Breast epithelium (tissue), 3 donors: ENCODE data around the gene LYPD4.

Experiments
- POLR2AphosphoS5 ChIP-seq, 3 donors: sonication (generic); formaldehyde crosslinking; IDR thresholded peaks; one replicate each; pipeline ENCODE4 v1.6.1; 2017; ENCODE audit warnings: antibody characterized with exemption in 3 of 3
- TF ChIP-seq, protein P1 (sequence below), 3 donors: fragments of 450-650 bp; IDR thresholded peaks; one replicate each; pipeline ENCODE4 v1.5.1; 2016 to 2017; ENCODE audit warnings: antibody characterized with exemption in 3 of 3, mild to moderate bottlenecking in 3 of 3, moderate library complexity in 3 of 3

DNA sequence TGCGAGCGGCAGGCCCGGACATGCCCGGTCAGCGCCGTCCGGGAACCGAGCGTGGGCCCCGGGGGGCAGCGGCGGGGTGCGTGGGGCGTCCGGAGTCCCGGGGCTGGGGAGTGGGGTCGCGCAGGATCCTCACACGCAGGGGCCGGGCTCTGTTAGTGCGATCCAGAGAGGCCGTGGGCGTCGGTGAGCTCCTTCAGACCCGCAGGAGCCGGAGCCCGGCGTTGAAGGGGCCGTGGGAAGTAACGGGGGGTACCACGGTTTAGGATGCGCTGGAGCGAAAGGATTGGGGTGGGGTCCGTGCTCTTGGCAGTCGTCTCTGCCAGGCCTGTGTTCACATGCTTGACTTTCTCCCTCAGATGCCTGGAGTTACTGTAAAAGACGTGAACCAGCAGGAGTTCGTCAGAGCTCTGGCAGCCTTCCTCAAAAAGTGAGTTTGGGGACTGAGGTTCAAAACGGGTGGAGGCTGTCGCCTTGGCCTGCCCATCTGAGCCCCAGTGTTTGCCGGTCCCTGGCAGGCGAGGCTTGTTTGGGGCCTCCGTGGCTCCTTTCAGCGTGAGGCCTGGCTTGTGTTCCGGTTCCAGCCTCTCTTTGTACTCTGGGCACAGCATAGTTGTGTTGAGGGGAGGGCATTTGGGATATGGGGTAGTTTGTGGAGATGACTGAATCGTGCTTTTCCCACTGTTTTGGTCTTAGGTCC, 16.1 kb upstream of the LYPD4 start:
- TF ChIP-seq, protein P1, sequence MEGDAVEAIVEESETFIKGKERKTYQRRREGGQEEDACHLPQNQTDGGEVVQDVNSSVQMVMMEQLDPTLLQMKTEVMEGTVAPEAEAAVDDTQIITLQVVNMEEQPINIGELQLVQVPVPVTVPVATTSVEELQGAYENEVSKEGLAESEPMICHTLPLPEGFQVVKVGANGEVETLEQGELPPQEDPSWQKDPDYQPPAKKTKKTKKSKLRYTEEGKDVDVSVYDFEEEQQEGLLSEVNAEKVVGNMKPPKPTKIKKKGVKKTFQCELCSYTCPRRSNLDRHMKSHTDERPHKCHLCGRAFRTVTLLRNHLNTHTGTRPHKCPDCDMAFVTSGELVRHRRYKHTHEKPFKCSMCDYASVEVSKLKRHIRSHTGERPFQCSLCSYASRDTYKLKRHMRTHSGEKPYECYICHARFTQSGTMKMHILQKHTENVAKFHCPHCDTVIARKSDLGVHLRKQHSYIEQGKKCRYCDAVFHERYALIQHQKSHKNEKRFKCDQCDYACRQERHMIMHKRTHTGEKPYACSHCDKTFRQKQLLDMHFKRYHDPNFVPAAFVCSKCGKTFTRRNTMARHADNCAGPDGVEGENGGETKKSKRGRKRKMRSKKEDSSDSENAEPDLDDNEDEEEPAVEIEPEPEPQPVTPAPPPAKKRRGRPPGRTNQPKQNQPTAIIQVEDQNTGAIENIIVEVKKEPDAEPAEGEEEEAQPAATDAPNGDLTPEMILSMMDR (IDR thresholded peaks at IDR 0.05) = no peak
- no peak for TF ChIP-seq POLR2AphosphoS5 (IDR thresholded peaks at IDR 0.05)
